ENCODE results near the gene MAGI2.

MAGI2 gene

GRCh38 chr7:78184299-78184698, 1269.2 kb downstream of the MAGI2 start:
- TF ChIP-seq, protein P1, sequence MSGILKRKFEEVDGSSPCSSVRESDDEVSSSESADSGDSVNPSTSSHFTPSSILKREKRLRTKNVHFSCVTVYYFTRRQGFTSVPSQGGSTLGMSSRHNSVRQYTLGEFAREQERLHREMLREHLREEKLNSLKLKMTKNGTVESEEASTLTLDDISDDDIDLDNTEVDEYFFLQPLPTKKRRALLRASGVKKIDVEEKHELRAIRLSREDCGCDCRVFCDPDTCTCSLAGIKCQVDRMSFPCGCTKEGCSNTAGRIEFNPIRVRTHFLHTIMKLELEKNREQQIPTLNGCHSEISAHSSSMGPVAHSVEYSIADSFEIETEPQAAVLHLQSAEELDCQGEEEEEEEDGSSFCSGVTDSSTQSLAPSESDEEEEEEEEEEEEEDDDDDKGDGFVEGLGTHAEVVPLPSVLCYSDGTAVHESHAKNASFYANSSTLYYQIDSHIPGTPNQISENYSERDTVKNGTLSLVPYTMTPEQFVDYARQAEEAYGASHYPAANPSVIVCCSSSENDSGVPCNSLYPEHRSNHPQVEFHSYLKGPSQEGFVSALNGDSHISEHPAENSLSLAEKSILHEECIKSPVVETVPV (CRISPR knock-in tag; IDR thresholded peaks at IDR 0.05), result no peak
- TF ChIP-seq ZC3H10 (CRISPR knock-in tag; IDR thresholded peaks at IDR 0.05) (no peak), ZFP30 (CRISPR knock-in tag; IDR thresholded peaks at IDR 0.05) (no peak), ESRRG (CRISPR knock-in tag; IDR thresholded peaks at IDR 0.05) (no peak), TCF4 (CRISPR knock-in tag; IDR thresholded peaks at IDR 0.05; ENCODE audit: borderline replicate concordance) (no peak), RARB (CRISPR knock-in tag; IDR thresholded peaks at IDR 0.05) (no peak), ARNTL (CRISPR knock-in tag; IDR thresholded peaks at IDR 0.05; ENCODE audit: borderline replicate concordance, low read depth) (no peak), ZFP3 (CRISPR knock-in tag; IDR thresholded peaks at IDR 0.05) (no peak), ZNF8 (CRISPR knock-in tag; IDR thresholded peaks at IDR 0.05) (no peak), OSR1 (CRISPR knock-in tag; IDR thresholded peaks at IDR 0.05) (no peak), ZNF565 (CRISPR knock-in tag; conservative IDR thresholded peaks at IDR 0.05; ENCODE audit: low read depth) (no peak)
- TF ChIP-seq, protein P2, sequence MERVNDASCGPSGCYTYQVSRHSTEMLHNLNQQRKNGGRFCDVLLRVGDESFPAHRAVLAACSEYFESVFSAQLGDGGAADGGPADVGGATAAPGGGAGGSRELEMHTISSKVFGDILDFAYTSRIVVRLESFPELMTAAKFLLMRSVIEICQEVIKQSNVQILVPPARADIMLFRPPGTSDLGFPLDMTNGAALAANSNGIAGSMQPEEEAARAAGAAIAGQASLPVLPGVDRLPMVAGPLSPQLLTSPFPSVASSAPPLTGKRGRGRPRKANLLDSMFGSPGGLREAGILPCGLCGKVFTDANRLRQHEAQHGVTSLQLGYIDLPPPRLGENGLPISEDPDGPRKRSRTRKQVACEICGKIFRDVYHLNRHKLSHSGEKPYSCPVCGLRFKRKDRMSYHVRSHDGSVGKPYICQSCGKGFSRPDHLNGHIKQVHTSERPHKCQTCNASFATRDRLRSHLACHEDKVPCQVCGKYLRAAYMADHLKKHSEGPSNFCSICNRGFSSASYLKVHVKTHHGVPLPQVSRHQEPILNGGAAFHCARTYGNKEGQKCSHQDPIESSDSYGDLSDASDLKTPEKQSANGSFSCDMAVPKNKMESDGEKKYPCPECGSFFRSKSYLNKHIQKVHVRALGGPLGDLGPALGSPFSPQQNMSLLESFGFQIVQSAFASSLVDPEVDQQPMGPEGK (CRISPR knock-in tag; IDR thresholded peaks at IDR 0.05; ENCODE audit: borderline replicate concordance), result no peak
- no peak for ATAC-seq

- no peak for TF ChIP-seq ZNF565 (CRISPR knock-in tag; conservative IDR thresholded peaks at IDR 0.05; ENCODE audit: low read depth)
- TF ChIP-seq BACH2 (CRISPR knock-in tag; IDR thresholded peaks at IDR 0.05; ENCODE audit: borderline replicate concordance), result no peak
- no peak for TF ChIP-seq ZNF70 (CRISPR knock-in tag; IDR thresholded peaks at IDR 0.05)
- no peak for TF ChIP-seq ISL1 (CRISPR knock-in tag; IDR thresholded peaks at IDR 0.05)
- TF ChIP-seq ZNF8 (CRISPR knock-in tag; IDR thresholded peaks at IDR 0.05), result no peak
- ATAC-seq, result no peak
These were observed 1273.5 kb downstream of the MAGI2 start for GRCh38 chr7:78179827-78180477.

GRCh38 chr7:78179211-78179610, 1274.3 kb downstream of the MAGI2 start:
- TF ChIP-seq OSR1 (CRISPR knock-in tag; IDR thresholded peaks at IDR 0.05) (no peak), ZNF70 (CRISPR knock-in tag; IDR thresholded peaks at IDR 0.05) (no peak), TCF4 (CRISPR knock-in tag; IDR thresholded peaks at IDR 0.05; ENCODE audit: borderline replicate concordance) (no peak), ZFP30 (CRISPR knock-in tag; IDR thresholded peaks at IDR 0.05) (no peak), SNAI2 (CRISPR knock-in tag; IDR thresholded peaks at IDR 0.05) (no peak), ARNTL (CRISPR knock-in tag; IDR thresholded peaks at IDR 0.05; ENCODE audit: borderline replicate concordance, low read depth) (no peak), RARB (CRISPR knock-in tag; IDR thresholded peaks at IDR 0.05) (no peak), ESRRG (CRISPR knock-in tag; IDR thresholded peaks at IDR 0.05) (no peak), TOX (CRISPR knock-in tag; IDR thresholded peaks at IDR 0.05; ENCODE audit: borderline replicate concordance) (no peak), ZC3H10 (CRISPR knock-in tag; IDR thresholded peaks at IDR 0.05) (no peak), PPARA (CRISPR knock-in tag; IDR thresholded peaks at IDR 0.05; ENCODE audit: borderline replicate concordance) (no peak), POU6F1 (CRISPR knock-in tag; IDR thresholded peaks at IDR 0.05; ENCODE audit: borderline replicate concordance, low read depth) (no peak), CSDC2 (CRISPR knock-in tag; IDR thresholded peaks at IDR 0.05) (no peak), TSHZ2 (CRISPR knock-in tag; IDR thresholded peaks at IDR 0.05) (no peak), ZNF565 (CRISPR knock-in tag; conservative IDR thresholded peaks at IDR 0.05; ENCODE audit: low read depth) (no peak), ISL1 (CRISPR knock-in tag; IDR thresholded peaks at IDR 0.05) (no peak)
- TF ChIP-seq, protein P2 (CRISPR knock-in tag; IDR thresholded peaks at IDR 0.05; ENCODE audit: borderline replicate concordance), result no peak
- TF ChIP-seq, protein P1 (CRISPR knock-in tag; IDR thresholded peaks at IDR 0.05), result no peak
- ATAC-seq, result peak; percentile 71

Data from SK-N-SH treated with all-trans-retinoic acid at 6 μM for 48 hours (cell line).